ENCODE measurements around the gene PIGW. TPM values are rescaled to one million over a fixed set of nuclear protein-coding genes. Genes with fewer than 3 reads are reported as not detected.

Gene PIGW
- total and polyA plus RNA-seq, 12 donors = 1.7 to 14.6 (median 4.6) TPM

- WGBS, 4 donors = 91 to 96% (median 94%) methylated on average over 7 to 9 of the region's 9 CpGs
- TF ChIP-seq POLR2A (IDR thresholded peaks at IDR 0.05) (no peak), CTCF (IDR thresholded peaks at IDR 0.05) (no peak)
Measured at GRCh38 chr17:36509272-36509985, 25.4 kb upstream of the PIGW start.

GRCh38 chr17:36510636-36511035, 24.2 kb upstream of the PIGW start:
- Histone ChIP-seq H3K4me3 (no peak overlapping the region), H3K27ac (no peak overlapping the region), H3K4me1 (replicated peaks in 1 of 2) (no peaks in the 10 kb centered on the region), H3K9me3 (replicated peaks in 1 of 3) (no peaks in the 10 kb centered on the region), H3K27me3 (no peaks in the 10 kb centered on the region), H3K36me3 (replicated peaks in 1 of 2) (no peaks in the 10 kb centered on the region)
- TF ChIP-seq CTCF (IDR thresholded peaks at IDR 0.05) = no peak
- no peak for TF ChIP-seq POLR2A (IDR thresholded peaks at IDR 0.05)
- DNase-seq = no peak
- intact Hi-C loops (cut with DNase I) = no loop called here
- 90 to 92% (median 90%) methylated on average over 12 to 14 of the region's 14 CpGs for WGBS, 4 donors

More at GRCh38 chr17:36509272-36509985, 25.4 kb upstream of the PIGW start:
- Histone ChIP-seq H3K4me1 (replicated peaks in 1 of 2) (no peaks in the 10 kb centered on the region), H3K9me3 (replicated peaks in 1 of 3) (no peaks in the 10 kb centered on the region), H3K27ac (no peak overlapping the region), H3K4me3 (no peak overlapping the region), H3K36me3 (replicated peaks in 1 of 2) (peaks cover 0 to 6% of the 10 kb centered on the region in 2 donors), H3K27me3 (no peaks in the 10 kb centered on the region)
- intact Hi-C loops (cut with DNase I) = no loop called here
- DNase-seq = no peak

- Histone ChIP-seq H3K9me3 (replicated peaks in 1 of 3) (no peaks in the 10 kb centered on the region), H3K27ac (no peak overlapping the region), H3K4me3 (no peak overlapping the region), H3K27me3 (no peaks in the 10 kb centered on the region), H3K4me1 (replicated peaks in 1 of 2) (no peaks in the 10 kb centered on the region), H3K36me3 (replicated peaks in 1 of 2) (no peaks in the 10 kb centered on the region)
- DNase-seq = no peak
- intact Hi-C loops (cut with DNase I) = no loop called here
- TF ChIP-seq POLR2A (IDR thresholded peaks at IDR 0.05) (no peak), CTCF (IDR thresholded peaks at IDR 0.05) (no peak)
- WGBS, 4 donors = 89 to 96% (median 91%) methylated on average over 6 of the region's 6 CpGs
Measured at GRCh38 chr17:36511216-36511615, 23.6 kb upstream of the PIGW start.

GRCh38 chr17:36512641-36513040, 22.1 kb upstream of the PIGW start:
- Histone ChIP-seq H3K27me3 (no peaks in the 10 kb centered on the region), H3K36me3 (replicated peaks in 1 of 2) (no peaks in the 10 kb centered on the region), H3K27ac (no peak overlapping the region), H3K9me3 (replicated peaks in 1 of 3) (no peaks in the 10 kb centered on the region), H3K4me1 (replicated peaks in 1 of 2) (no peaks in the 10 kb centered on the region), H3K4me3 (no peak overlapping the region)
- no peak for DNase-seq
- 80 to 97% (median 86%) methylated on average over 4 to 5 of the region's 5 CpGs for WGBS, 4 donors
- TF ChIP-seq POLR2A (IDR thresholded peaks at IDR 0.05) (no peak), CTCF (IDR thresholded peaks at IDR 0.05) (no peak)
- intact Hi-C loops (cut with DNase I) = no loop called here
